PFSK-1 (cell line): ENCODE measurements around the gene GSE1.

ENCODE experiments used
- FOXP2 ChIP-seq: optimal IDR thresholded peaks from 2 replicates; pipeline ENCODE3; 2011; ENCODE audit warnings: borderline replicate concordance, control low read depth, inconsistent platforms; ENCODE audit not compliant: insufficient read depth; ENCODE audit errors: extremely low read length, extremely low read depth
- POLR2AphosphoS5 ChIP-seq: IDR thresholded peaks from 2 replicates; pipeline ENCODE4 v1.6.1; 2012; ENCODE audit warnings: low read depth, mild to moderate bottlenecking, control low read depth, low read length, moderate library complexity
- REST ChIP-seq, 2 experiments: IDR thresholded peaks; 2 replicates each; pipeline versions ENCODE4 v1.6.1 to v1.8.0; 2011 to 2012; ENCODE audit warnings: low read depth in 2 of 2, low read length in 2 of 2, control low read depth in 1 of 2, inconsistent platforms in 1 of 2, mild to moderate bottlenecking in 1 of 2, moderate library complexity in 1 of 2; ENCODE audit not compliant: insufficient read depth in 1 of 2
- SIN3A ChIP-seq: IDR thresholded peaks from 2 replicates; pipeline ENCODE4 v1.6.1; 2012; ENCODE audit warnings: mild to moderate bottlenecking, low read length, moderate library complexity, borderline replicate concordance; ENCODE audit not compliant: insufficient read depth
- TAF1 ChIP-seq: IDR thresholded peaks from 2 replicates; pipeline ENCODE4 v1.6.1; 2012; ENCODE audit warnings: low read length, control low read depth, borderline replicate concordance; ENCODE audit not compliant: insufficient read depth

The GSE1 gene

DNA sequence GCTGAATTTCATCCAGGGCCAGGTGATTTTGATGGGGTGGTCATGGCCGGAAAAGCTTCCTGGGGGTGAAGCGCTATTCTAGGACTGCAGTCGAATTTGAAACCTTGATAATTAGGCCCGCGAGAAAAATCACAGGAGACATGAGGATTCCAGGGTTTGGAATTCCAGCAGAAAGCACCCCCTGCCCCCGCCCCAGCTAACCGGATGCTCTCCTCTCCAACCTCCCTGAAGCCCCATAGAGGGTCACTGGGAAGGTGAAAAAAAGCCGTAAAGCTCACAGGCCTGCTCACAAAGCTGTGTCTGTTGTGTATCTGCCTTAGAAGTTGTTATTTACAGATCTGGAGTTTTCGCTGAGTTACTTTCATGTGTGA is 76.8 kb downstream of the GSE1 start:
- no peak for TF ChIP-seq TAF1
- TF ChIP-seq POLR2AphosphoS5 = no peak
- TF ChIP-seq FOXP2 = no peak
- TF ChIP-seq SIN3A = no peak
- no peak for TF ChIP-seq REST (IDR thresholded peaks at IDR 0.05; ENCODE audit: insufficient read depth in 1 of 2, low read depth in 2 of 2, low read length in 2 of 2)

GRCh38 chr16:85690469-85691064 is 77.4 kb downstream of the GSE1 start:
- TF ChIP-seq TAF1 (no peak), REST (IDR thresholded peaks at IDR 0.05; ENCODE audit: insufficient read depth in 1 of 2, low read depth in 2 of 2, low read length in 2 of 2) (no peak), FOXP2 (no peak), POLR2AphosphoS5 (no peak)

DNA sequence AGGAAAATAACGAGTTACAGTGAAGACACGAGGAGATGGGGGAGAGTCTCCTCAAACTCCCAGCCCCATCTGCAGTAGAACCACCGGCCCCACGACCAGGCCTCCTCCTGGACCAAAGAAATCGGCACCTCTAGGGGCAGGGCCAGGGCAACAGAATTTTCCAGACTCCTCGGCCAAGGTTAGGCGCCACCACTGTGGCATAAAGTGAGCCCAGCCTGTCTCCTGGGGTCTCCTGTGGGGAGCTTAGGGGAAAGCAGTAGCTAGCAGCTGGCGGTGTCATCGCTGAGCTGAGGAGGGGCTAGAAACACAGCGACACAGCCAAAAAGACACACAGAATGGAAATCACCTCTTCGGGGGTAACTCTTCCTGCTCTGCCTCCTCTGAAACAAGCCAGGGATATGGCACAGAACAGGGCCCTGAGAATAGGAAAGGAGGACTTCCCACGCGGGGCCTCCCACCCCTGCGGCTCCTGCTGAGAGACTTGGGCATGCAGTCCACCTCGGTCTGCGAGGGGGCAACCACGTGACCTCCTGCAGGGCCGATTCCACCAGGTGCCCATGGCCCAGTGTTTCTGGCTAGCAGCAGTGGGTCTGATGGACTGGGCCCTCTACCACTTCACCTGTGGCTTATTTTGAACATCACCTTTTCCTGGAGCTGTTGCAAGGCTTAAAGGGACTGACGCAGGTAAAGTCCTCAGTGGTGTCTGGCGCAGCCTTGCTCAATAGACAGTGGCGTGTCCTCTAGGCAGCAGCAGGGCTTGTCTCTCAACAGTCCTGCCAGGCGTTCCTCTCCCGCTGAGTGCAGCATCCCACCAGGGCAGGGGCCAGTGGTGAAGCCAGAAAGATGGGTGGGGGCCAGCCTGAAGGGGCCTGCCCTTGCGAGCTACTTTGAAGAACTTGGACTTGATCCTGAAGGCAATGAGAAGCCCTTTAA is 82.3 kb downstream of the GSE1 start:
- TF ChIP-seq REST (IDR thresholded peaks at IDR 0.05; ENCODE audit: insufficient read depth in 1 of 2, low read depth in 2 of 2, low read length in 2 of 2) (no peak), TAF1 (no peak), SIN3A (no peak), POLR2AphosphoS5 (no peak), FOXP2 (no peak)

DNA sequence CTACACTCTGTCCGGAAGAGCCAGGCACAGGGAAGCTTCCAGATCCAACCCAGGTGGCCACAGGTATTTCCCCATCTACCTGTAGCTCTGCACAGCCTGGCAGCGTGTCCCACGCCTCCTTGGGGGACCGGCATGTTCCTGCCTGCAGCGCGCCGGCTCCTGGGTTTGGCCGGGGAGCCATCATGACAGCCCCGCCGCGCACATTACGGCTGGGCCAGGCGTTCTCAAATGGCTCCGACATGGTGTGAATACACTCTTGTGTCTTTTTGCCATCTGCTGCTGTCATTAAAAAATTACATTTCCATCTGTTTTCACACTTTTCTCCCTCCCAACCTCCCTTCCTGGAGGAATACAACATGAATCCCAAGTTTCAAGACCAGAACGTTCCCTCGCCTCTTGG is 83.7 kb downstream of the GSE1 start:
- no peak for TF ChIP-seq POLR2AphosphoS5
- TF ChIP-seq SIN3A = no peak
- no peak for TF ChIP-seq FOXP2
- no peak for TF ChIP-seq REST (IDR thresholded peaks at IDR 0.05; ENCODE audit: insufficient read depth in 1 of 2, low read depth in 2 of 2, low read length in 2 of 2)
- TF ChIP-seq TAF1 = no peak

DNA sequence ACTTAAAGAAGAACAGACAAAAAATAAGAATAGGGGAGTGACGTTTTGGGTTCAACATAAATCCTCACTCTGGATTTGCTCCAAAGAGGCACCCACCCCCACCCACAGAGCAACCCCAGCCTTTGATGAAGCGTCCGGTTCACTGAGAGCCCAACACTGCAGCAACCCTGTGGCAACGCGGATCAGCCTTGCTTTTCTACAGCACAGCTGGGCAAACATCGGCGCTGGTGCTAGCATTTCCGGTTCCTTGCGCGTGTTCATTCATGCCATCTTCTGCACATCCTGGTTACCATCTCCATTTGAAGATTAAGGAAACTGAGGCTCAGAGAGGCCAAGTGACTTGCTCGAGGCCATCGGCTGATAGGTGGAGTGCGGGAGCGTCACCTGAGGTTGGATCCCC is 84.3 kb downstream of the GSE1 start:
- no peak for TF ChIP-seq SIN3A
- TF ChIP-seq REST (IDR thresholded peaks at IDR 0.05; ENCODE audit: insufficient read depth in 1 of 2, low read depth in 2 of 2, low read length in 2 of 2) = no peak
- TF ChIP-seq TAF1 = no peak
- TF ChIP-seq POLR2AphosphoS5 = no peak
- TF ChIP-seq FOXP2 = no peak
